WERI-Rb-1 (cell line): ENCODE measurements around the gene ATP8A2.

Experiments used
- DNase-seq: peaks from one replicate; pipeline ENCODE4 v3.0.0-alpha.2; 2020
- H3K27ac ChIP-seq: fragments of 250-450 bp; sonication (Bioruptor Pico); 2 replicates; pipeline ENCODE4 v1.5.1; 2020; ENCODE audit warnings: mild to moderate bottlenecking, moderate library complexity
- H3K27me3 ChIP-seq: fragments of 250-450 bp; sonication (Bioruptor Pico); 2 replicates; pipeline ENCODE4 v1.5.1; 2021; ENCODE audit warnings: mild to moderate bottlenecking, low read depth, moderate library complexity; ENCODE audit not compliant: insufficient read depth, severe bottlenecking
- H3K36me3 ChIP-seq: fragments of 250-450 bp; sonication (Bioruptor Pico); 2 replicates; pipeline ENCODE4 v1.5.1; 2020; ENCODE audit warnings: mild to moderate bottlenecking, moderate library complexity
- H3K4me3 ChIP-seq: 2 replicates; pipeline ENCODE4 v1.5.1; 2011; ENCODE audit warnings: low read depth, mild to moderate bottlenecking, control low read depth, low read length
- H3K9me3 ChIP-seq: fragments of 250-450 bp; sonication (Bioruptor Pico); 2 replicates; pipeline ENCODE4 v1.5.1; 2021; ENCODE audit warnings: mild to moderate bottlenecking, moderate library complexity; ENCODE audit not compliant: severe bottlenecking
- CTCF ChIP-seq: IDR thresholded peaks from 2 replicates; pipeline ENCODE4 v1.5.1; 2011; ENCODE audit warnings: low read depth, mild to moderate bottlenecking, control low read depth, inconsistent platforms, low read length

Gene ATP8A2

DNA sequence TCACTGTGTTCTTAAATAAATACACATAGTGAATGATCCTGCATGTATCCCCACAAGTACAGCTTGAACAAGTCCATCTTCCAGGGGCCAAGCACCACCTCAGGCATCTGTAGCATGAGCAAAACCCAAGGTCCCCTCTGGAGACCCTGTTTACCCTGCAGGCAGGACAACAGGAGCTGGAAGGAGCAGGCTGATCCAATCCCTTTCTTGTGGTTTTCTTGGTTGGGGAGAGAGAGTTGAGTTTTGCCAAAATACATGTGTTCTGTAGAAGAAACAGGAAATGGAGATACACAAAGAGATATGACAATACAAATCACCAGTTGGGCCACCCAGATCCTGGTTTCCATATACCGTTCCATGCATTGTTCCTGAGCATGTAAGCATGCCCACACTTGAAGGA, 587.2 kb downstream of the ATP8A2 start:
- no peak overlapping the region for H3K4me3 ChIP-seq
- DNase-seq = no peak
- H3K36me3 ChIP-seq = no peaks in the 10 kb centered on the region
- no peak for TF ChIP-seq CTCF
- H3K27me3 ChIP-seq = no peaks in the 10 kb centered on the region
- H3K9me3 ChIP-seq = peaks cover 3% of the 10 kb centered on the region
- H3K27ac ChIP-seq = no peak overlapping the region

- TF ChIP-seq CTCF = no peak
These were observed 589.5 kb downstream of the ATP8A2 start for GRCh38 chr13:25961294-25961693.

GRCh38 chr13:25963674-25964073, 591.9 kb downstream of the ATP8A2 start:
- Histone ChIP-seq H3K4me3 (no peak overlapping the region), H3K27ac (no peak overlapping the region), H3K36me3 (no peaks in the 10 kb centered on the region), H3K9me3 (no peaks in the 10 kb centered on the region), H3K27me3 (no peaks in the 10 kb centered on the region)
- DNase-seq = no peak
- no peak for TF ChIP-seq CTCF

More at GRCh38 chr13:25961294-25961693, 589.5 kb downstream of the ATP8A2 start:
- Histone ChIP-seq H3K9me3 (peaks cover 3% of the 10 kb centered on the region), H3K27me3 (no peaks in the 10 kb centered on the region), H3K4me3 (no peak overlapping the region), H3K36me3 (no peaks in the 10 kb centered on the region), H3K27ac (no peak overlapping the region)
- no peak for DNase-seq

- Histone ChIP-seq H3K27ac (no peak overlapping the region), H3K36me3 (no peaks in the 10 kb centered on the region), H3K9me3 (no peaks in the 10 kb centered on the region), H3K27me3 (no peaks in the 10 kb centered on the region), H3K4me3 (no peak overlapping the region)
- no peak for TF ChIP-seq CTCF
- no peak for DNase-seq
These were observed 593.8 kb downstream of the ATP8A2 start for GRCh38 chr13:25965596-25965995.

- no peaks in the 10 kb centered on the region for H3K36me3 ChIP-seq
- no peak for DNase-seq
- H3K27ac ChIP-seq = no peak overlapping the region
- no peaks in the 10 kb centered on the region for H3K27me3 ChIP-seq
- TF ChIP-seq CTCF = no peak
- H3K4me3 ChIP-seq = no peak overlapping the region
- H3K9me3 ChIP-seq = no peaks in the 10 kb centered on the region
These were observed 594.3 kb downstream of the ATP8A2 start for GRCh38 chr13:25966086-25966485.

DNA sequence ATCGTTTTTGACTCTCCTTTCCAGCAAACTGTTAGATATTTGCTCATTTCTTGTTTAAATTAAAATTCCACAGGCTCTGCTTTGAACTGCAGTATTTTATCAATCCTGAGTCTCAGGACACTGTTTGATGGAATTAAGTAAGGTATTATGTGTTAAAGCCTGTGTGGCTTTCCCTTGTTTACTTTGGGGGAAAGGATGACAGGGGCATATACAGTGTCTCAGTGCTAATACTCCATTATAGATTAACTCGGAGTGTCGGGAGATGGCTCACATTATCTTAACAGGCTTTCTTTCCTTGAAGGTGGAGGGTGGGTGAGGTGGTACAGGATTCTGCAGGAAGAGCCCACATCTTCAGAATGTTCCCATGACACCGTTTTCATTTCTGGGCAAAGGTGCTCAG, 595.4 kb downstream of the ATP8A2 start:
- Histone ChIP-seq H3K27ac (no peak overlapping the region), H3K4me3 (no peak overlapping the region), H3K27me3 (no peaks in the 10 kb centered on the region), H3K36me3 (no peaks in the 10 kb centered on the region), H3K9me3 (no peaks in the 10 kb centered on the region)
- no peak for TF ChIP-seq CTCF
- DNase-seq = no peak
